Activated B cell treated with CpG ODN at 0.5 μM for 24 hours (primary cell): ENCODE results near the gene CHKA. TPM values are rescaled to one million over a fixed set of nuclear protein-coding genes. Genes with fewer than 3 reads are reported as not detected.

Experiments
- ATAC-seq: fragments of 200-7000 bp; cut with Tn5 transposase; one replicate; pipeline ENCODE4 v1.10.0; 2021; ENCODE audit warnings: low read depth, mild to moderate bottlenecking, moderate library complexity
- CTCF ChIA-PET: fragments of 350-600 bp; sonication (Branson Sonifier 250); formaldehyde crosslinking; loops from one replicate; lab custom pipeline; 2021; ENCODE audit warnings: antibody characterized with exemption; lab: Charles Lee
- POLR2A ChIA-PET: fragments of 350-600 bp; sonication (Branson Sonifier 250); formaldehyde crosslinking; loops from one replicate; lab custom pipeline; 2021; ENCODE audit warnings: antibody characterized with exemption; lab: Charles Lee
- DNase-seq: peaks from one replicate; pipeline ENCODE4 v3.0.0; 2022
- H3K27ac Mint-ChIP-seq: one replicate; pipeline ENCODE4 v1.8.0; 2020; ENCODE audit warnings: mixed read lengths
- H3K27me3 Mint-ChIP-seq: one replicate; pipeline ENCODE4 v1.8.0; 2021; ENCODE audit warnings: mixed read lengths
- H3K36me3 Mint-ChIP-seq: one replicate; pipeline ENCODE4 v1.8.0; 2021; ENCODE audit warnings: low read depth, mixed read lengths
- H3K4me1 Mint-ChIP-seq: one replicate; pipeline ENCODE4 v1.8.0; 2021; ENCODE audit warnings: mixed read lengths
- H3K4me3 Mint-ChIP-seq: one replicate; pipeline ENCODE4 v1.8.0; 2020; ENCODE audit warnings: mild to moderate bottlenecking, mixed read lengths
- H3K9me3 Mint-ChIP-seq: one replicate; pipeline ENCODE4 v1.8.0; 2020; ENCODE audit warnings: mixed read lengths
- CTCF ChIP-seq: fragments of 200-600 bp; IDR thresholded peaks from one replicate; pipeline ENCODE4 v1.8.0; 2022; ENCODE audit warnings: antibody characterized with exemption, mild to moderate bottlenecking
- intact Hi-C: fragments of 100-400 bp; cut with micrococcal nuclease; formaldehyde crosslinking; loops from one replicate; pipeline ENCODE4 v1.15.1; 2024
- total RNA-seq: library from RNA; stranded (reverse); gene quantifications from 2 replicates; pipeline ENCODE4 v1.2.3, GENCODE V29; 2022

CHKA gene
- total RNA-seq, 1 donor from 2014 or later, result 16.1 TPM

GRCh38 chr11:68159161-68159560, 38.0 kb upstream of the CHKA start:
- Mint-ChIP-seq H3K4me1 (no peaks in the 10 kb centered on the region), H3K27ac (no peak overlapping the region), H3K36me3 (peaks cover 56% of the 10 kb centered on the region), H3K4me3 (no peak overlapping the region), H3K27me3 (no peaks in the 10 kb centered on the region), H3K9me3 (no peaks in the 10 kb centered on the region)
- intact Hi-C loops, result no loop called here
- DNase-seq, result no peak
- CTCF ChIA-PET, result no interaction called here
- POLR2A ChIA-PET, result no interaction called here
- no peak for ATAC-seq
- TF ChIP-seq CTCF, result no peak

- ChIA-PET POLR2A (no interaction called here), CTCF (no interaction called here)
- TF ChIP-seq CTCF, result no peak
- ATAC-seq (no peak), DNase-seq (no peak)
- Mint-ChIP-seq H3K4me1 (no peaks in the 10 kb centered on the region), H3K27me3 (no peaks in the 10 kb centered on the region), H3K4me3 (no peak overlapping the region), H3K36me3 (peaks cover 51% of the 10 kb centered on the region), H3K27ac (no peak overlapping the region), H3K9me3 (no peaks in the 10 kb centered on the region)
- intact Hi-C loops, result no loop called here
Measured at GRCh38 chr11:68158580-68158979, 37.4 kb upstream of the CHKA start.

GRCh38 chr11:68153742-68154141, 32.6 kb upstream of the CHKA start:
- no peak for ATAC-seq
- intact Hi-C loops, result no loop called here
- H3K36me3 Mint-ChIP-seq, result peaks cover 25% of the 10 kb centered on the region
- no peak overlapping the region for H3K27ac Mint-ChIP-seq
- no peaks in the 10 kb centered on the region for H3K4me1 Mint-ChIP-seq
- no peak for DNase-seq
- H3K27me3 Mint-ChIP-seq, result no peaks in the 10 kb centered on the region
- no peaks in the 10 kb centered on the region for H3K9me3 Mint-ChIP-seq
- CTCF ChIA-PET, result no interaction called here
- POLR2A ChIA-PET, result no interaction called here
- no peak overlapping the region for H3K4me3 Mint-ChIP-seq
- no peak for TF ChIP-seq CTCF

GRCh38 chr11:68150037-68150436, 28.8 kb upstream of the CHKA start:
- no peak for TF ChIP-seq CTCF
- ATAC-seq, result no peak
- DNase-seq, result no peak
- CTCF ChIA-PET, result no interaction called here
- H3K9me3 Mint-ChIP-seq, result no peaks in the 10 kb centered on the region
- intact Hi-C loops, result no loop called here
- H3K4me3 Mint-ChIP-seq, result no peak overlapping the region
- peaks cover 1% of the 10 kb centered on the region for H3K36me3 Mint-ChIP-seq
- no peaks in the 10 kb centered on the region for H3K4me1 Mint-ChIP-seq
- H3K27me3 Mint-ChIP-seq, result no peaks in the 10 kb centered on the region
- H3K27ac Mint-ChIP-seq, result no peak overlapping the region
- POLR2A ChIA-PET, result no interaction called here

- no peak for ATAC-seq
- Mint-ChIP-seq H3K4me3 (no peak overlapping the region), H3K36me3 (no peaks in the 10 kb centered on the region), H3K27me3 (no peaks in the 10 kb centered on the region), H3K27ac (no peak overlapping the region), H3K4me1 (no peaks in the 10 kb centered on the region), H3K9me3 (no peaks in the 10 kb centered on the region)
- intact Hi-C loops, result no loop called here
- ChIA-PET POLR2A (no interaction called here), CTCF (no interaction called here)
- TF ChIP-seq CTCF, result no peak
- DNase-seq, result no peak
Measured at GRCh38 chr11:68149417-68149816, 28.2 kb upstream of the CHKA start.
